GM18951 (cell line): ENCODE results near the gene INO80C.
"Not testable (repeated sequence)": the region's sequence is repeated elsewhere in the genome, so short reads cannot be mapped to it uniquely, and the experiment has no call there.

Experiments
- POLR2A ChIP-seq: IDR thresholded peaks from 4 replicates; pipeline ENCODE4 v1.6.1; 2011; ENCODE audit warnings: mild to moderate bottlenecking; ENCODE audit not compliant: insufficient read length, insufficient read depth; ENCODE audit errors: extremely low read depth
- in situ Hi-C: fragments of 300-500 bp; cut with MboI; formaldehyde crosslinking; loops from one replicate; pipeline ENCODE4 v1.12.0; 2022; ENCODE audit warnings: low sequenced_read_pairs, mixed read lengths, inconsistent platforms; ENCODE audit not compliant: unreplicated experiment

The INO80C gene

GRCh38 chr18:35465329-35465728, 32.4 kb downstream of the INO80C start:
- in situ Hi-C loops: no loop called here
- no peak for TF ChIP-seq POLR2A

GRCh38 chr18:35464831-35465279, 32.9 kb downstream of the INO80C start:
- in situ Hi-C loops: no loop called here

GRCh38 chr18:35463827-35464226, 33.9 kb downstream of the INO80C start:
- TF ChIP-seq POLR2A: no peak
- in situ Hi-C loops: no loop called here

More at GRCh38 chr18:35464831-35465279, 32.9 kb downstream of the INO80C start:
- TF ChIP-seq POLR2A: no peak

- in situ Hi-C loops: no loop called here
- TF ChIP-seq POLR2A: no peak
Measured at GRCh38 chr18:35463050-35463449, 34.7 kb downstream of the INO80C start.

- TF ChIP-seq POLR2A: no peak
- in situ Hi-C loops: no loop called here
Measured at GRCh38 chr18:35460736-35461161, 37.0 kb downstream of the INO80C start.

- no peak for TF ChIP-seq POLR2A
- in situ Hi-C loops: no loop called here
Measured at GRCh38 chr18:35459997-35460396, 37.8 kb downstream of the INO80C start.

GRCh38 chr18:35458677-35459441, 38.9 kb downstream of the INO80C start:
- in situ Hi-C loops: no loop called here
- no peak for TF ChIP-seq POLR2A

GRCh38 chr18:35458271-35458670, 39.5 kb downstream of the INO80C start:
- no peak for TF ChIP-seq POLR2A
- in situ Hi-C loops: no loop called here

- no peak for TF ChIP-seq POLR2A
- in situ Hi-C loops: no loop called here
Measured at GRCh38 chr18:35457140-35457704, 40.5 kb downstream of the INO80C start.

GRCh38 chr18:35455926-35456763, 41.6 kb downstream of the INO80C start:
- no peak for TF ChIP-seq POLR2A

GRCh38 chr18:35454803-35455202, 43.0 kb downstream of the INO80C start:
- TF ChIP-seq POLR2A: no peak
- in situ Hi-C loops: no loop called here

More at GRCh38 chr18:35455926-35456763, 41.6 kb downstream of the INO80C start:
- in situ Hi-C loops: no loop called here

GRCh38 chr18:35453065-35453464, 44.7 kb downstream of the INO80C start:
- in situ Hi-C loops: not testable (repeated sequence)

- TF ChIP-seq POLR2A: no peak
- in situ Hi-C loops: no loop called here
Measured at GRCh38 chr18:35451916-35452315, 45.8 kb downstream of the INO80C start.
